Activated B cell treated with CpG ODN at 0.5 μM for 24 hours (primary cell): ENCODE data around the gene INO80B. TPM values are rescaled to one million over a fixed set of nuclear protein-coding genes. Genes with fewer than 3 reads are reported as not detected.
A peak's percentile ranks its signal among the peaks of the same experiment; 100 is the strongest.

Experiments
- ATAC-seq: fragments of 200-7000 bp; cut with Tn5 transposase; one replicate; pipeline ENCODE4 v1.10.0; 2021; ENCODE audit warnings: low read depth, mild to moderate bottlenecking, moderate library complexity
- CTCF ChIA-PET: fragments of 350-600 bp; sonication (Branson Sonifier 250); formaldehyde crosslinking; loops from one replicate; lab custom pipeline; 2021; ENCODE audit warnings: antibody characterized with exemption; lab: Charles Lee
- POLR2A ChIA-PET: fragments of 350-600 bp; sonication (Branson Sonifier 250); formaldehyde crosslinking; loops from one replicate; lab custom pipeline; 2021; ENCODE audit warnings: antibody characterized with exemption; lab: Charles Lee
- DNase-seq: peaks from one replicate; pipeline ENCODE4 v3.0.0; 2022
- H3K27ac Mint-ChIP-seq: one replicate; pipeline ENCODE4 v1.8.0; 2020; ENCODE audit warnings: mixed read lengths
- H3K27me3 Mint-ChIP-seq: one replicate; pipeline ENCODE4 v1.8.0; 2021; ENCODE audit warnings: mixed read lengths
- H3K36me3 Mint-ChIP-seq: one replicate; pipeline ENCODE4 v1.8.0; 2021; ENCODE audit warnings: low read depth, mixed read lengths
- H3K4me1 Mint-ChIP-seq: one replicate; pipeline ENCODE4 v1.8.0; 2021; ENCODE audit warnings: mixed read lengths
- H3K4me3 Mint-ChIP-seq: one replicate; pipeline ENCODE4 v1.8.0; 2020; ENCODE audit warnings: mild to moderate bottlenecking, mixed read lengths
- H3K9me3 Mint-ChIP-seq: one replicate; pipeline ENCODE4 v1.8.0; 2020; ENCODE audit warnings: mixed read lengths
- intact Hi-C: fragments of 100-400 bp; cut with micrococcal nuclease; formaldehyde crosslinking; loops from one replicate; pipeline ENCODE4 v1.15.1; 2024
- total RNA-seq: library from RNA; stranded (reverse); gene quantifications from 2 replicates; pipeline ENCODE4 v1.2.3, GENCODE V29; 2022
- TF ChIP-seq, protein P1 (sequence below): fragments of 200-600 bp; IDR thresholded peaks from one replicate; pipeline ENCODE4 v1.8.0; 2022; ENCODE audit warnings: antibody characterized with exemption, mild to moderate bottlenecking

Gene INO80B
- total RNA-seq, 1 donor from 2014 or later: 51.3 TPM

DNA sequence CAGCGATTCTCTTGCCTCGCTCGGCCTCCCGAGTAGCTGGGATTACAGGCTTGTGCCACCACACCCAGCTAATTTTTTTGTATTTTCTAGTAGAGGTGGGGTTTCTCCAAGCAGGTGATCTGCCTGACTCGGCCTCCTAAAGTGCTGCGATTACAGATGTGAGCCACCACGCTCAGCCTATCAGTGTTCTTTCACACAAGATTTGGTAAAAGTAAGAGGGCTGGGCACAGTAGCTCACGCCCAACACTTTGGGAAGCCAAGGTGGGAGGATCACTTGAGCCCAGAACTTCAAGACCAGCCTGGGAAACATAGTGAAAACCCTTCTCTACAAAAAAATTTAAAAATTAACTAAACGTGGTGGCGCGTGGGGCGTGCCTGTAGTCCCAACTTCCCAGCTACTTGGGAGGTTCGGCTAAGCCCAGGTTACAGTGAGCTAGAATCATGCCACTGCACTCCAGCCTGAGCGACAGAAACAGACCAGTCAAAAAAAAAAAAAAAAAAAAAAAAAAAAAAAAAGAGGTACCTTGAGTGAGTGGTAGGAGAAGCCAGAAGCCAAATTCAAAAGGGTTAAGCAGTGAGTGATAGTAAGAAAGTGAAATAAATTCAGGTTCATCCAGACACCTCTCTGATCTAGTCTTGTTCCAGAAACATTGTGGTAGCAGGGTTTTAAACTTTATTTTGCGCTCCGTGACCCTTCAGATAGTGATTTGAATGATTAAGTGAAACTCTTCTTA lies 16.6 kb downstream of the INO80B start:
- Mint-ChIP-seq H3K27me3 (no peaks in the 10 kb centered on the region), H3K36me3 (peaks cover 37% of the 10 kb centered on the region), H3K9me3 (no peaks in the 10 kb centered on the region), H3K27ac (peak overlapping the region; percentile 97), H3K4me3 (peak overlapping the region; percentile 97), H3K4me1 (peaks cover 23% of the 10 kb centered on the region)
- no peak for DNase-seq
- ATAC-seq: no peak
- intact Hi-C loops: loop anchor here (1.0 to 5.0 kb wide), 5 partner anchors 7 to 58 kb away; partner anchors contain the start of genes AUP1, C2orf81, CCDC142 and HTRA2
- TF ChIP-seq, protein P1, sequence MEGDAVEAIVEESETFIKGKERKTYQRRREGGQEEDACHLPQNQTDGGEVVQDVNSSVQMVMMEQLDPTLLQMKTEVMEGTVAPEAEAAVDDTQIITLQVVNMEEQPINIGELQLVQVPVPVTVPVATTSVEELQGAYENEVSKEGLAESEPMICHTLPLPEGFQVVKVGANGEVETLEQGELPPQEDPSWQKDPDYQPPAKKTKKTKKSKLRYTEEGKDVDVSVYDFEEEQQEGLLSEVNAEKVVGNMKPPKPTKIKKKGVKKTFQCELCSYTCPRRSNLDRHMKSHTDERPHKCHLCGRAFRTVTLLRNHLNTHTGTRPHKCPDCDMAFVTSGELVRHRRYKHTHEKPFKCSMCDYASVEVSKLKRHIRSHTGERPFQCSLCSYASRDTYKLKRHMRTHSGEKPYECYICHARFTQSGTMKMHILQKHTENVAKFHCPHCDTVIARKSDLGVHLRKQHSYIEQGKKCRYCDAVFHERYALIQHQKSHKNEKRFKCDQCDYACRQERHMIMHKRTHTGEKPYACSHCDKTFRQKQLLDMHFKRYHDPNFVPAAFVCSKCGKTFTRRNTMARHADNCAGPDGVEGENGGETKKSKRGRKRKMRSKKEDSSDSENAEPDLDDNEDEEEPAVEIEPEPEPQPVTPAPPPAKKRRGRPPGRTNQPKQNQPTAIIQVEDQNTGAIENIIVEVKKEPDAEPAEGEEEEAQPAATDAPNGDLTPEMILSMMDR: no peak
- ChIA-PET POLR2A (interaction anchor here (0.6 to 4.6 kb wide), 7 partner anchors 10 to 692 kb away, joined by 4 to 127 read pairs (median 11); partner anchors contain the start of genes AUP1, C2orf81, CCDC142 and HTRA2), CTCF (interaction anchor here (1.4 to 1.8 kb wide), 3 partner anchors 10 to 80 kb away, joined by 3 to 15 read pairs (median 9); partner anchors contain the start of genes CCDC142 and TTC31)

DNA sequence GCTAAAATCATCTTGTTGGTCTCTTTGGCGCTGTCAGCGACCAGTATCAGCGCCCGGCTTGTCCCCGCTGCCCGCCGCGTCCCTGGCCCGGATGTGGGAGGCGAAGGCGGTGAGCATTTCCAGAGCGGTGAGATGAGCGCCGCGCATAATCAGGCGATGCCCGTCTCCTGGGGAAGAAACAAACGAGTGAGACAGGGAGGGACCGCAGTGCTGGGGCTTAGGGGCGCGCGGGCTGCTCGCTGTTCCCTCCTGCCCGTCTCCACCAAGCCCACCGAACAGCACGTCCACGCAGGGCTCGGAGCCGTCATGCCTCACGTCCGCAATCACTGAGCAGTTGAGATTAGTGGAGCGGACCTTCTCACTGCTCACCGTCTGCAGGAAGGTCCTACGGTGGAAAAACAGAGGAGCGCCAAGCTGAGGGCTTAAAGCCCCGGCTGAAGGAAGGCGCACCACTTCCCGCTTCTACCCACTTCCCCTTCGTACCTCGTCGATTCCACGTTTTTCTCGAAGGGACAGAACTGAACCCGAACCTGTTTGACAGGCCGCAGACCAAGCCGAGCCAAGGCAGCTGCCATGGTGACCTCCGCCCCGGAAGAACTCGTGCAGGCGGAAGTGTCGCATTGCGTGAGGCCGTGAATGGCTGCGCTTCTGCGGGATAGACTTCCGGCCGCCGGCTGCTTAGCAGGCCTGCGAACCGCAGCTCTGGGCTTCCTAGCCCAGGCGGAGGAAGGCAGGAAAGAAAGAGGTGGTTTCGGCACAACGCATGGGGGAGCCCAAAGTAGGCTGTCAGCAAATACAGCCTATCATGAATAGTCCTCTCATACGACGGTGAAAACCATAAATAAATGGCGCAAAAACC lies 17.4 kb downstream of the INO80B start, which contains the start of gene MRPL53:
TSS of gene MRPL53 (minus strand) at position 595 of the 859 bp plus-strand sequence. CDS start at position 575, 20 bp downstream.
- H3K4me1 Mint-ChIP-seq: peaks cover 23% of the 10 kb centered on the region
- TF ChIP-seq, protein P1: no peak
- intact Hi-C loops: loop anchor here (1.0 to 5.0 kb wide), 5 partner anchors 8 to 57 kb away; partner anchors contain the start of genes AUP1, C2orf81, CCDC142 and HTRA2
- no peaks in the 10 kb centered on the region for H3K27me3 Mint-ChIP-seq
- H3K4me3 Mint-ChIP-seq: peak within 1 kb of the TSS; percentile 97
- no peaks in the 10 kb centered on the region for H3K9me3 Mint-ChIP-seq
- peak; percentile 91 for DNase-seq
- peaks cover 40% of the 10 kb centered on the region for H3K36me3 Mint-ChIP-seq
- peak within 1 kb of the TSS; percentile 97 for H3K27ac Mint-ChIP-seq
- ChIA-PET POLR2A (interaction anchor here (0.6 to 4.6 kb wide), 18 partner anchors 10 to 294 kb away, joined by 3 to 127 read pairs (median 4); partner anchors contain the start of genes AUP1, C2orf81, CCDC142 and DQX1), CTCF (interaction anchor here (0.6 to 1.8 kb wide), 7 partner anchors 9 to 81 kb away, joined by 3 to 15 read pairs (median 3); partner anchors contain the start of genes CCDC142, INO80B, TTC31 and WBP1)
- ATAC-seq: peak; percentile 89

DNA sequence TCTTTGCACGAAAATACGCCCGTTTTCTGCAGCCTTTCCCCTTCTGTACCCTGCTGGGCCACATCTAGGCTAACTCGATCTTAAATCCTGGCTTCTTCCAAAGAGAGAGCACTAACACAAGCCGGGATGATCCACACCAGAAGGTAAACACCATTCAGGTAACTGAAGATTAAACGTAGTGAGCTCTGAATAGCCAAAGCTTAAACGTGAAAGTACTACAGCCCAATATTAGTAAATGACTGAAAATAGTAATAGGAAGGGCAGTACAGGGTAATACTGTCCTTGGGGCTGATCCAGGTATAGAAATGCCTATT lies 18.0 kb downstream of the INO80B start:
- TF ChIP-seq, protein P1: no peak
- ATAC-seq (peak; percentile 2), DNase-seq (no peak)
- Mint-ChIP-seq H3K27ac (peak overlapping the region; percentile 97), H3K36me3 (peaks cover 44% of the 10 kb centered on the region), H3K27me3 (no peaks in the 10 kb centered on the region), H3K4me3 (peak overlapping the region; percentile 97), H3K4me1 (peaks cover 23% of the 10 kb centered on the region), H3K9me3 (no peaks in the 10 kb centered on the region)
- ChIA-PET POLR2A (interaction anchor here (0.6 to 4.6 kb wide), 17 partner anchors 9 to 294 kb away, joined by 3 to 127 read pairs (median 5); partner anchors contain the start of genes AUP1, C2orf81, CCDC142 and DQX1), CTCF (interaction anchor here (0.6 to 1.8 kb wide), 7 partner anchors 9 to 81 kb away, joined by 3 to 15 read pairs (median 3); partner anchors contain the start of genes CCDC142, INO80B, TTC31 and WBP1)
- intact Hi-C loops: loop anchor here (1.0 to 5.0 kb wide), 5 partner anchors 9 to 56 kb away; partner anchors contain the start of genes AUP1, C2orf81, CCDC142 and HTRA2

DNA sequence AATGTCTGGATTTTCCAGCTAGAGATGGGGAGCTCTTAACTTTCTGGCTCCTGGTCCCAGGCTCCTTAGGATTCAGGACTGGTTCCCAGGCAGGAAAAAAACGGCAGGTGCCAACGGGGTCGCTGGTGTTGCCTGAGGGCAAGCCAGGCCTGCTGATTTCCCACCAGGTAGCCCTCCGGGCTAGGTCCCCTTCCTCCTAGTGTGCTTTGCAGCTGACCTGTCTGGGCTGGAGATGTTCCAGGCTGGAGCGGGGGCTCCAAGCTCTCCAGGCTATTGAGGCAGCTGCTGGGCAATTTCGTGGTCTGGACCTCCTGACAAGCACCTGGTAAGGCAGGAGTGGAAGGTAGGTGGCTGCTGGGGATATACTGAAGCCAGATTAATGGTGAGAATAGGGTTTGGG lies 19.6 kb downstream of the INO80B start:
- TF ChIP-seq, protein P1: no peak
- ATAC-seq (no peak), DNase-seq (no peak)
- intact Hi-C loops: loop anchor here (5.0 kb wide), 1 partner anchor 52 kb away; the partner anchor contains the start of genes C2orf81 and WDR54
- Mint-ChIP-seq H3K27me3 (no peaks in the 10 kb centered on the region), H3K4me3 (no peak overlapping the region), H3K36me3 (peaks cover 48% of the 10 kb centered on the region), H3K27ac (no peak overlapping the region), H3K4me1 (peaks cover 23% of the 10 kb centered on the region), H3K9me3 (no peaks in the 10 kb centered on the region)
- ChIA-PET CTCF (no interaction called here), POLR2A (interaction anchor here (0.7 to 4.6 kb wide), 3 partner anchors 7 to 33 kb away, joined by 4 to 127 read pairs (median 78); partner anchors contain the start of genes CCDC142, INO80B, PCGF1 and TTC31)
